H1 (cell line): ENCODE results near the gene TGFBR2. TPM values are rescaled to one million over a fixed set of nuclear protein-coding genes. Genes with fewer than 3 reads are reported as not detected.

Source experiments
- ASH2L ChIP-seq: fragments of 200-600, 300-600 bp; sonication (generic); IDR thresholded peaks from one replicate; pipeline ENCODE4 v1.7.1; 2017; ENCODE audit warnings: low read length
- BCL11A ChIP-seq, 2 experiments: IDR thresholded peaks; one replicate each; pipeline ENCODE4 v1.6.1; 2011; ENCODE audit warnings: low read depth in 2 of 2, low read length in 2 of 2, mild to moderate bottlenecking in 2 of 2
- CHD1 ChIP-seq: IDR thresholded peaks from 2 replicates; pipeline ENCODE4 v1.6.1; 2012; ENCODE audit warnings: low read depth, low read length, improper control_type of control experiment
- MAFK ChIP-seq: IDR thresholded peaks from 2 replicates; pipeline ENCODE4 v1.6.1; 2012; ENCODE audit warnings: low read depth, mild to moderate bottlenecking, improper control_type of control experiment, low read length
- RAD21 ChIP-seq, 2 experiments: IDR thresholded peaks in 1 of 2; conservative IDR thresholded peaks in 1 of 2; 2 replicates each; pipeline ENCODE4 v1.6.1; 2011; ENCODE audit warnings: low read depth in 2 of 2, low read length in 2 of 2, improper control_type of control experiment in 1 of 2, inconsistent platforms in 1 of 2, mild to moderate bottlenecking in 1 of 2, moderate library complexity in 1 of 2
- TAF7 ChIP-seq: optimal IDR thresholded peaks from 2 replicates; pipeline ENCODE3; 2011; ENCODE audit warnings: low read depth, mild to moderate bottlenecking, inconsistent platforms, low read length, moderate library complexity, borderline replicate concordance
- ZNF274 ChIP-seq: IDR thresholded peaks from 2 replicates; pipeline ENCODE4 v1.7.0; 2012; ENCODE audit warnings: low read length, borderline replicate concordance; ENCODE audit errors: extremely low read depth
- polyA plus RNA-seq, 7 experiments: library from polyadenylated mRNA; depleted of rRNA in 3 of 7; stranded (reverse) in 5 of 7; unstranded in 2 of 7; fragments of >200 nt in 5 of 7; fragments of 200-250 nt in 2 of 7; gene quantifications; 1 replicate in 5 of 7; 2 replicates in 1 of 7; 4 replicates in 1 of 7; pipeline versions ENCODE4 v1.2.1 to v1.2.3, GENCODE V29; 2011 to 2013; ENCODE audit warnings: missing spikeins in 2 of 7, mixed read lengths in 2 of 7
- total RNA-seq: library from RNA; stranded (reverse); fragmentation: NEBNext Ultra II Directional; extraction: Animal tissue kit (Norgen Biotek cat#: 25700); gene quantifications from 2 replicates; pipeline ENCODE4 v1.2.1, GENCODE V29; 2021

TGFBR2 gene
- total and polyA plus RNA-seq, 2 of the 8 experiments (the other 6 are each of a cell fraction or from before 2014, with no cell fraction given) = 4.2 to 7.4 TPM

DNA sequence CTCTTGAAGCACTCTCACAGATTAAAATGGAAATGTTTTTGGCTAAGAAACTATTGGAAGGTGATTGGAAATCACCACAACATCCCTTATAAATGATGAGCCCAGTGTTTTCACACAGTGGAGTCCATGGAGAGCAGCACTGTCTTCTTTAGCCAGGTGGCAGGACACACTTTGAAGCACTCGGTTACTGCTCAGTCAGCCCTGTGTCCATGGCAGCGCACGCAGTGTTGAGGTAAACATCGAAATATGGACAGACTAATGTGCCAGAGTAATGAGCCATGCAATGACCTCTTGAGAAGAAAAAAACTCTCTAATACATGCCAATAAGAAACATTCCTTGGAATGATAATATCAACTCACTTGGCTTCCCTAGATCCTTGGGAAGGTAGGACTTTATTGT, 66.6 kb downstream of the TGFBR2 start (continued):
- no peak for TF ChIP-seq BCL11A (IDR thresholded peaks at IDR 0.05; ENCODE audit: low read depth in 2 of 2, low read length in 2 of 2)
- TF ChIP-seq ASH2L = no peak
- no peak for TF ChIP-seq TAF7
- TF ChIP-seq RAD21 (IDR thresholded peaks at IDR 0.05 in 1 of 2, conservative IDR thresholded peaks at IDR 0.05 in 1 of 2; ENCODE audit: low read depth in 2 of 2, low read length in 2 of 2) = no peak
- no peak for TF ChIP-seq ZNF274
- no peak for TF ChIP-seq CHD1
- no peak for TF ChIP-seq MAFK
